HepG2 (cell line): Measurements from ENCODE around the gene TCEAL3. TPM values are rescaled to one million over a fixed set of nuclear protein-coding genes. Genes with fewer than 3 reads are reported as not detected.

ENCODE experiments used
- ATAC-seq: fragments of 200-7000 bp; cut with Tn5 transposase; 3 replicates; pipeline ENCODE4 v1.9.1; 2020; ENCODE audit warnings: mild to moderate bottlenecking, moderate library complexity
- BruUV-seq: library from RNA; stranded (reverse); fragments of 400-500 nt; replicated peaks from 2 replicates; lab custom pipeline; 2021; lab: Mats Ljungman, UMichigan
- CTCF ChIA-PET: fragments of 300-600 bp; formaldehyde crosslinking; extraction: SDS; loops from one replicate; lab custom pipeline; 2021; ENCODE audit warnings: low total read pairs, inconsistent platforms, low intra/inter-chr PET ratio; lab: Yijun Ruan, JAX
- POLR2A ChIA-PET: fragments of 350-600 bp; sonication (Branson Sonifier 250); formaldehyde crosslinking; loops from one replicate; lab custom pipeline; 2020; ENCODE audit warnings: antibody characterized with exemption, inconsistent platforms; lab: Yijun Ruan, JAX
- DNase-seq: peaks from one replicate; pipeline ENCODE4 v3.0.0-alpha.2; 2015; ENCODE audit warnings: low spot score
- FAIRE-seq: peaks from 3 replicates; lab custom pipeline; 2011; peaks lifted over from hg19 to GRCh38; lab: Jason Lieb, UNC
- H2AFZ ChIP-seq: one replicate; pipeline ENCODE4 v1.6.1; 2011; ENCODE audit warnings: low read length, inconsistent platforms
- H3K27ac ChIP-seq: fragments of 300-600 bp; 3 replicates; pipeline ENCODE4 v1.8.0; 2011; ENCODE audit warnings: mixed run types, mild to moderate bottlenecking, mixed read lengths, low read length, inconsistent platforms; ENCODE audit not compliant: insufficient read depth; ENCODE audit errors: extremely low read length
- H3K27me3 ChIP-seq, 2 experiments: fragments of 200-600 bp in 1 of 2; 2 replicates in 1 of 2; 3 replicates in 1 of 2; pipeline versions ENCODE4 v1.6.0 to v1.8.0; 2011; ENCODE audit warnings: low read length in 2 of 2, mild to moderate bottlenecking in 2 of 2, moderate library complexity in 2 of 2, inconsistent platforms in 1 of 2; ENCODE audit not compliant: insufficient read depth in 2 of 2, control insufficient read depth in 1 of 2
- H3K36me3 ChIP-seq, 2 experiments: fragments of 200-600 bp in 1 of 2; replicated peaks in 1 of 2; 2 replicates in 1 of 2; 3 replicates in 1 of 2; pipeline versions ENCODE4 v1.5.1 to v1.8.0; 2011; ENCODE audit warnings: low read length in 2 of 2, inconsistent platforms in 1 of 2; ENCODE audit not compliant: insufficient read depth in 2 of 2, control insufficient read depth in 1 of 2
- H3K4me1 ChIP-seq: 2 replicates; pipeline ENCODE4 v1.5.1; 2012; ENCODE audit warnings: low read length, inconsistent platforms; ENCODE audit not compliant: insufficient read depth
- H3K4me2 ChIP-seq: 2 replicates; pipeline ENCODE4 v1.6.0; 2011; ENCODE audit warnings: low read depth, low read length, inconsistent platforms
- H3K4me3 ChIP-seq, 3 experiments: fragments of 200-600 bp in 1 of 3; sonication (generic), shearing (Covaris generic) in 1 of 3; replicated peaks in 1 of 3; 2 replicates each; pipeline ENCODE4 v1.5.1; 2011 to 2016; ENCODE audit warnings: low read length in 3 of 3, inconsistent platforms in 2 of 3, low read depth in 2 of 3, mild to moderate bottlenecking in 2 of 3, control low read depth in 1 of 3, mixed read lengths in 1 of 3; ENCODE audit not compliant: insufficient read depth in 1 of 3
- H3K79me2 ChIP-seq: one replicate; pipeline ENCODE4 v1.6.1; 2011; ENCODE audit warnings: low read length, inconsistent platforms; ENCODE audit not compliant: insufficient read depth
- H3K9ac ChIP-seq: 2 replicates; pipeline ENCODE4 v1.6.0; 2011; ENCODE audit warnings: mild to moderate bottlenecking, low read depth, low read length, inconsistent platforms; ENCODE audit not compliant: insufficient read depth
- H3K9me3 ChIP-seq: 2 replicates; pipeline ENCODE4 v1.5.1; 2012; ENCODE audit warnings: mild to moderate bottlenecking, low read length
- H4K20me1 ChIP-seq: 2 replicates; pipeline ENCODE4 v1.6.0; 2011; ENCODE audit warnings: inconsistent platforms, mild to moderate bottlenecking, low read length, moderate library complexity; ENCODE audit not compliant: insufficient read depth
- ARID5B ChIP-seq: IDR thresholded peaks from 2 replicates; pipeline ENCODE4 v1.4.0; 2020; ENCODE audit warnings: mild to moderate bottlenecking, missing genetic modification reagents
- BCL6 ChIP-seq: IDR thresholded peaks from 2 replicates; pipeline ENCODE4 v1.6.1; 2016; ENCODE audit warnings: missing genetic modification reagents, missing compliant biosample characterization
- CSRNP2 ChIP-seq: sonication (generic); formaldehyde crosslinking; conservative IDR thresholded peaks from 2 replicates; pipeline ENCODE4 v1.8.0; 2022; ENCODE audit warnings: low read depth, missing genetic modification reagents
- HIVEP1 ChIP-seq: sonication (generic); formaldehyde crosslinking; IDR thresholded peaks from 2 replicates; pipeline ENCODE4 v1.4.0; 2020; ENCODE audit warnings: mild to moderate bottlenecking, missing genetic modification reagents
- JDP2 ChIP-seq: sonication (generic); formaldehyde crosslinking; IDR thresholded peaks from 2 replicates; pipeline ENCODE4 v1.8.1; 2022; ENCODE audit warnings: missing genetic modification reagents, borderline replicate concordance
- PAF1 ChIP-seq: IDR thresholded peaks from 2 replicates; pipeline ENCODE4 v1.6.1; 2016; ENCODE audit warnings: missing genetic modification reagents, missing compliant biosample characterization
- REXO4 ChIP-seq: sonication (generic); formaldehyde crosslinking; IDR thresholded peaks from 2 replicates; pipeline ENCODE4 v1.8.0; 2022; ENCODE audit warnings: missing genetic modification reagents, mild to moderate bottlenecking, borderline replicate concordance
- SCMH1 ChIP-seq: sonication (generic); formaldehyde crosslinking; IDR thresholded peaks from 2 replicates; pipeline ENCODE4 v1.9.0; 2021; ENCODE audit warnings: missing genetic modification reagents, mild to moderate bottlenecking, borderline replicate concordance
- ZNF768 ChIP-seq: sonication (generic); formaldehyde crosslinking; IDR thresholded peaks from 2 replicates; pipeline ENCODE4 v1.4.0; 2020; ENCODE audit warnings: missing genetic modification reagents
- ZNF792 ChIP-seq: IDR thresholded peaks from 2 replicates; pipeline ENCODE4 v1.6.1; 2016
- ZSCAN12 ChIP-seq: sonication (generic); formaldehyde crosslinking; IDR thresholded peaks from 2 replicates; pipeline ENCODE4 v1.9.0; 2021; ENCODE audit warnings: mild to moderate bottlenecking, missing genetic modification reagents
- WGBS: methylation state at CpG from one replicate; pipeline ENCODE4 v1.1.6; 2017; ENCODE audit warnings: low lambda C conversion rate; 5-methylcytosine and 5-hydroxymethylcytosine counted together
- in situ Hi-C: cut with HindIII; loops from 2 replicates; pipeline ENCODE4 v1.10.0; 2017; ENCODE audit warnings: low pct_unique_long_range_greater_than_20kb; ENCODE audit not compliant: extremely low pct_ligation_motif_present
- intact Hi-C: fragments of 100-400 bp; cut with micrococcal nuclease; formaldehyde crosslinking; loops from one replicate; pipeline ENCODE4 v1.10.0; 2022; ENCODE audit not compliant: unreplicated experiment
- polyA plus RNA-seq, 8 experiments: library from polyadenylated mRNA; depleted of rRNA in 3 of 8; stranded (reverse) in 7 of 8; unstranded in 1 of 8; fragments of >200 nt; fragmentation: Illumina TruSeq in 4 of 8; extraction: Trizol in 4 of 8; gene quantifications; 2 replicates each; pipeline versions ENCODE4 v1.2.1 to v1.2.3, GENCODE V29; 2011 to 2016; ENCODE audit warnings: low read depth in 4 of 8, missing spikeins in 1 of 8, mixed read lengths in 1 of 8; ENCODE audit not compliant: insufficient read depth in 1 of 8
- total RNA-seq, 5 experiments: library from RNA; depleted of rRNA; stranded (reverse); fragments of >200 nt; fragmentation: Illumina TruSeq; extraction: Trizol; gene quantifications; 2 replicates each; pipeline ENCODE4 v1.2.3, GENCODE V29; 2016; ENCODE audit warnings: low read depth in 1 of 5

Gene TCEAL3
- total and polyA plus RNA-seq, 2 of the 13 experiments (the other 11 are each of a cell fraction or from before 2014, with no cell fraction given): 0.09 to 0.12 TPM

GRCh38 chrX:103630171-103630511, 22.4 kb downstream of the TCEAL3 start (continued):
- TF ChIP-seq ARID5B (CRISPR knock-in tag) (no peak), SCMH1 (CRISPR knock-in tag) (no peak), ZNF768 (CRISPR knock-in tag) (no peak)

GRCh38 chrX:103631145-103631544, 23.4 kb downstream of the TCEAL3 start:
- no peaks in the 10 kb centered on the region for H3K27me3 ChIP-seq
- TF ChIP-seq ZSCAN12 (CRISPR knock-in tag) (no peak), HIVEP1 (no peak), REXO4 (CRISPR knock-in tag) (no peak), CSRNP2 (CRISPR knock-in tag) (no peak), PAF1 (no peak), ZNF792 (no peak), BCL6 (no peak), JDP2 (CRISPR knock-in tag) (no peak)
- TF ChIP-seq, all 625 proteins: peak for 0
- Histone ChIP-seq H4K20me1 (no peaks in the 10 kb centered on the region), H3K4me2 (no peak overlapping the region), H3K27ac (no peak overlapping the region), H3K4me1 (peaks cover 7% of the 10 kb centered on the region; the same call in 1 of the 2 replicates), H3K79me2 (peaks cover 2% of the 10 kb centered on the region), H3K9ac (no peak overlapping the region), H3K36me3 (no peaks in the 10 kb centered on the region), H3K9me3 (no peaks in the 10 kb centered on the region), H2AFZ (no peak overlapping the region), H3K4me3 (no peak overlapping the region)
- no TSS peak for BruUV-seq
- FAIRE-seq: no peak
- 100% methylated on average over 1 of the region's 5 CpGs for WGBS
- CTCF ChIA-PET: no interaction called here
- POLR2A ChIA-PET: no interaction called here
- no peak for ATAC-seq
- no peak for DNase-seq
- intact Hi-C loops (no loop called here), in situ Hi-C loops (no loop called here)
